H1 (cell line): ENCODE results near the gene HOXA13. TPM values are rescaled to one million over a fixed set of nuclear protein-coding genes. Genes with fewer than 3 reads are reported as not detected.
A peak's percentile ranks its signal among the peaks of the same experiment; 100 is the strongest.

Experiments
- CTCF ChIA-PET: fragments of 300-600 bp; sonication (Branson Sonifier 250); formaldehyde crosslinking; loops from one replicate; lab custom pipeline; 2021; ENCODE audit not compliant: partially characterized antibody; lab: Charles Lee
- POLR2A ChIA-PET: fragments of 300-600 bp; sonication (Branson Sonifier 250); formaldehyde crosslinking; loops from one replicate; lab custom pipeline; 2021; ENCODE audit warnings: inconsistent platforms; ENCODE audit not compliant: partially characterized antibody; lab: Charles Lee
- DNase-seq, 2 experiments: peaks; one replicate each; pipeline versions ENCODE4 v3.0.0 to v3.0.0-alpha.2; 2010 to 2022; ENCODE audit warnings: low spot score in 2 of 2, low read depth in 1 of 2, mixed read lengths in 1 of 2
- FAIRE-seq: peaks from 2 replicates; lab custom pipeline; 2011; peaks lifted over from hg19 to GRCh38; lab: Jason Lieb, UNC
- H2AFZ ChIP-seq: 2 replicates; pipeline ENCODE4 v1.8.1; 2012; ENCODE audit warnings: low read length, inconsistent platforms
- H2AK5ac ChIP-seq: 2 replicates; pipeline ENCODE4 v1.6.1; 2013; ENCODE audit warnings: low read depth, low read length
- H2BK120ac ChIP-seq: replicated peaks from 2 replicates; pipeline ENCODE3; 2013; ENCODE audit warnings: low read depth, low read length, inconsistent platforms
- H2BK12ac ChIP-seq: 2 replicates; pipeline ENCODE4 v1.6.1; 2013; ENCODE audit warnings: low read depth, low read length
- H2BK15ac ChIP-seq: 2 replicates; pipeline ENCODE4 v1.6.1; 2013; ENCODE audit warnings: low read length
- H2BK20ac ChIP-seq: 2 replicates; pipeline ENCODE4 v1.6.1; 2013; ENCODE audit warnings: low read length
- H2BK5ac ChIP-seq: 2 replicates; pipeline ENCODE4 v1.6.1; 2013; ENCODE audit warnings: low read depth, low read length
- H3K14ac ChIP-seq: 2 replicates; pipeline ENCODE4 v1.6.1; 2013; ENCODE audit warnings: inconsistent platforms; ENCODE audit not compliant: insufficient read length
- H3K18ac ChIP-seq: 2 replicates; pipeline ENCODE4 v1.6.1; 2013; ENCODE audit warnings: low read length; ENCODE audit errors: extremely low read depth
- H3K23ac ChIP-seq: 2 replicates; pipeline ENCODE4 v1.6.1; 2013; ENCODE audit warnings: inconsistent platforms; ENCODE audit not compliant: insufficient read length
- H3K23me2 ChIP-seq: 2 replicates; pipeline ENCODE4 v1.6.1; 2013; ENCODE audit warnings: low read depth, low read length
- H3K27ac ChIP-seq: 2 replicates; pipeline ENCODE4 v1.6.1; 2011; ENCODE audit warnings: low read depth, low read length, inconsistent platforms
- H3K27me3 ChIP-seq, 4 experiments: replicated peaks in 1 of 4; 1 replicate in 1 of 4; 2 replicates in 3 of 4; pipeline versions ENCODE4 v1.6.1 to v1.8.1; 2011 to 2013; ENCODE audit warnings: low read length in 3 of 4, mild to moderate bottlenecking in 3 of 4, inconsistent platforms in 2 of 4, mixed read lengths in 2 of 4, moderate library complexity in 1 of 4; ENCODE audit not compliant: control insufficient read depth in 3 of 4, insufficient read depth in 3 of 4; ENCODE audit errors: extremely low read depth in 1 of 4
- H3K36me3 ChIP-seq, 4 experiments: 2 replicates each; pipeline versions ENCODE4 v1.6.1 to v1.8.1; 2011 to 2013; ENCODE audit warnings: mild to moderate bottlenecking in 4 of 4, low read length in 3 of 4, moderate library complexity in 2 of 4, control low read depth in 1 of 4, inconsistent platforms in 1 of 4; ENCODE audit not compliant: insufficient read depth in 4 of 4, control insufficient read depth in 2 of 4
- H3K4ac ChIP-seq: replicated peaks from 2 replicates; pipeline ENCODE3; 2013; ENCODE audit warnings: low read length, low read depth, mixed read lengths, inconsistent platforms; ENCODE audit not compliant: insufficient read length
- H3K4me1 ChIP-seq, 4 experiments: replicated peaks in 1 of 4; 1 replicate in 1 of 4; 2 replicates in 3 of 4; pipeline versions ENCODE4 v1.6.1 to v1.8.1; 2011 to 2013; ENCODE audit warnings: low read length in 3 of 4, inconsistent platforms in 2 of 4, mixed read lengths in 1 of 4; ENCODE audit not compliant: insufficient read depth in 4 of 4, control insufficient read depth in 3 of 4
- H3K4me2 ChIP-seq, 2 experiments: 2 replicates each; pipeline versions ENCODE4 v1.6.1 to v1.8.1; 2011 to 2013; ENCODE audit warnings: low read depth in 2 of 2, low read length in 2 of 2, control low read depth in 1 of 2, inconsistent platforms in 1 of 2, mild to moderate bottlenecking in 1 of 2; ENCODE audit not compliant: insufficient read depth in 1 of 2
- H3K4me3 ChIP-seq, 4 experiments: fragments of 200-600, 300-600 bp in 1 of 4; sonication (generic), shearing (Covaris generic), sonication (Bioruptor Twin) in 1 of 4; 2 replicates each; pipeline versions ENCODE4 v1.5.1 to v1.8.1; 2011 to 2016; ENCODE audit warnings: low read length in 4 of 4, low read depth in 3 of 4, control low read depth in 2 of 4, inconsistent platforms in 2 of 4, mild to moderate bottlenecking in 2 of 4, mixed read lengths in 1 of 4, moderate library complexity in 1 of 4; ENCODE audit not compliant: insufficient read depth in 2 of 4; ENCODE audit errors: extremely low read depth in 1 of 4
- H3K56ac ChIP-seq: replicated peaks from 2 replicates; pipeline ENCODE3; 2013; ENCODE audit warnings: low read depth, mild to moderate bottlenecking, mixed read lengths, low read length, inconsistent platforms; ENCODE audit not compliant: insufficient read length
- H3K79me1 ChIP-seq: 2 replicates; pipeline ENCODE4 v1.6.1; 2013; ENCODE audit warnings: low read depth, low read length, control low read depth
- H3K79me2 ChIP-seq, 2 experiments: 2 replicates each; pipeline versions ENCODE4 v1.6.1 to v1.8.1; 2012 to 2013; ENCODE audit warnings: low read length in 2 of 2, mild to moderate bottlenecking in 2 of 2, inconsistent platforms in 1 of 2; ENCODE audit not compliant: insufficient read depth in 2 of 2, control insufficient read depth in 1 of 2
- H3K9ac ChIP-seq, 4 experiments: replicated peaks in 1 of 4; 1 replicate in 1 of 4; 2 replicates in 3 of 4; pipeline versions ENCODE4 v1.6.1 to v1.8.1; 2011 to 2013; ENCODE audit warnings: low read depth in 3 of 4, low read length in 3 of 4, control low read depth in 2 of 4, mild to moderate bottlenecking in 2 of 4, moderate library complexity in 2 of 4, inconsistent platforms in 1 of 4; ENCODE audit errors: extremely low read depth in 1 of 4
- H3K9me3 ChIP-seq, 2 experiments: 2 replicates each; pipeline versions ENCODE4 v1.6.1 to v1.8.1; 2012 to 2013; ENCODE audit warnings: mild to moderate bottlenecking in 2 of 2, moderate library complexity in 2 of 2, control low read depth in 1 of 2, inconsistent platforms in 1 of 2, low read depth in 1 of 2, low read length in 1 of 2, mixed read lengths in 1 of 2; ENCODE audit not compliant: insufficient read depth in 2 of 2
- H4K20me1 ChIP-seq, 2 experiments: replicated peaks in 1 of 2; 2 replicates each; pipeline versions ENCODE3 to v1.8.1; 2011 to 2013; ENCODE audit warnings: inconsistent platforms in 2 of 2, low read length in 2 of 2, mild to moderate bottlenecking in 1 of 2; ENCODE audit not compliant: insufficient read depth in 2 of 2, control insufficient read depth in 1 of 2
- H4K5ac ChIP-seq: 2 replicates; pipeline ENCODE4 v1.6.1; 2013; ENCODE audit warnings: low read length, low read depth, mixed read lengths, inconsistent platforms; ENCODE audit not compliant: insufficient read length
- H4K8ac ChIP-seq: 2 replicates; pipeline ENCODE4 v1.8.0; 2013; ENCODE audit warnings: mild to moderate bottlenecking, moderate library complexity, low read length, inconsistent platforms; ENCODE audit not compliant: insufficient read depth; ENCODE audit errors: extremely low read depth
- H4K91ac ChIP-seq: replicated peaks from 2 replicates; pipeline ENCODE3; 2013; ENCODE audit warnings: low read length, mixed read lengths, inconsistent platforms; ENCODE audit not compliant: insufficient read length
- EZH2 ChIP-seq: fragments of 200-600 bp; sonication (generic); IDR thresholded peaks from 2 replicates; pipeline ENCODE4 v1.7.1; 2012; ENCODE audit warnings: low read depth, mild to moderate bottlenecking, moderate library complexity, low read length, inconsistent platforms; ENCODE audit not compliant: severe bottlenecking
- HDAC6 ChIP-seq: IDR thresholded peaks from one replicate; pipeline ENCODE4 v1.7.1; 2012; ENCODE audit warnings: low read depth, mild to moderate bottlenecking, inconsistent platforms, low read length, moderate library complexity
- RNF2 ChIP-seq: fragments of 200-900, 300-1000 bp; sonication (generic); IDR thresholded peaks from 2 replicates; pipeline ENCODE4 v1.7.1; 2016; ENCODE audit warnings: borderline replicate concordance, low read depth, mild to moderate bottlenecking, antibody characterized with exemption, low read length; ENCODE audit not compliant: poor library complexity, severe bottlenecking; ENCODE audit errors: missing control alignments
- SUZ12 ChIP-seq: fragments of 200-600 bp; sonication (generic); IDR thresholded peaks from 2 replicates; pipeline ENCODE4 v1.6.1; 2012; ENCODE audit warnings: mild to moderate bottlenecking, inconsistent platforms, low read length, moderate library complexity, mixed read lengths
- WGBS, 2 experiments: shearing (Covaris generic) in 1 of 2; methylation state at CpG; one replicate each; pipeline versions ENCODE4 v1.1.6 to v1.1.7; 2013 to 2015; ENCODE audit warnings: low lambda C conversion rate in 2 of 2, mixed read lengths in 2 of 2, inconsistent platforms in 1 of 2, low coverage in 1 of 2, missing lambda C conversion rate in 1 of 2; ENCODE audit not compliant: insufficient replicate concordance in 2 of 2, insufficient coverage in 1 of 2, insufficient read length in 1 of 2; ENCODE audit errors: extremely low coverage in 1 of 2, missing lambda C conversion rate in 1 of 2; 5-methylcytosine and 5-hydroxymethylcytosine counted together
- polyA plus RNA-seq, 7 experiments: library from polyadenylated mRNA; depleted of rRNA in 3 of 7; stranded (reverse) in 5 of 7; unstranded in 2 of 7; fragments of >200 nt in 5 of 7; fragments of 200-250 nt in 2 of 7; gene quantifications; 1 replicate in 5 of 7; 2 replicates in 1 of 7; 4 replicates in 1 of 7; pipeline versions ENCODE4 v1.2.1 to v1.2.3, GENCODE V29; 2011 to 2013; ENCODE audit warnings: missing spikeins in 2 of 7, mixed read lengths in 2 of 7
- total RNA-seq: library from RNA; stranded (reverse); fragmentation: NEBNext Ultra II Directional; extraction: Animal tissue kit (Norgen Biotek cat#: 25700); gene quantifications from 2 replicates; pipeline ENCODE4 v1.2.1, GENCODE V29; 2021

Gene HOXA13
- total and polyA plus RNA-seq, 2 of the 8 experiments (the other 6 are each of a cell fraction or from before 2014, with no cell fraction given), result not detected

- DNase-seq, result peak in 1 of 2 experiments; percentile 43
- Histone ChIP-seq H2BK20ac (no peak overlapping the region), H3K36me3 (peaks cover 0 to 8% (median 0%) of the 10 kb centered on the region in 4 experiments; a peak in 1 of 8 replicates), H2BK12ac (no peak overlapping the region), H3K18ac (no peak overlapping the region), H3K79me1 (no peaks in the 10 kb centered on the region), H2BK15ac (no peak overlapping the region), H3K23me2 (no peaks in the 10 kb centered on the region; the same call in 1 of the 2 replicates), H2BK5ac (no peak overlapping the region), H3K4me3 (peak overlapping the region in 1 of 4 experiments; percentile 8; a peak in 1 of 8 replicates), H3K4ac (no peak overlapping the region), H3K27ac (no peak overlapping the region), H3K56ac (no peak overlapping the region), H2AFZ (no peak overlapping the region), H3K23ac (no peak overlapping the region), H3K14ac (no peak overlapping the region), H4K91ac (no peak overlapping the region), H3K4me1 (peaks cover 0 to 7% (median 4%) of the 10 kb centered on the region in 4 experiments; a peak in 5 of 7 replicates), H3K9ac (no peak overlapping the region), H4K8ac (no peak overlapping the region), H2AK5ac (no peak overlapping the region), H3K4me2 (peak overlapping the region in 1 of 2 experiments; percentile 18; a peak in 1 of 4 replicates), H4K5ac (no peak overlapping the region), H2BK120ac (no peak overlapping the region), H3K9me3 (no peaks in the 10 kb centered on the region), H3K79me2 (no peaks in the 10 kb centered on the region), H3K27me3 (peaks cover 99 to 100% (median 100%) of the 10 kb centered on the region in 4 experiments), H4K20me1 (peaks cover 42 to 54% of the 10 kb centered on the region in 2 experiments)
- TF ChIP-seq SUZ12, result peak; percentile 79
- TF ChIP-seq RNF2, result peak; percentile 69
- TF ChIP-seq HDAC6, result no peak
- peak; percentile 71 for TF ChIP-seq EZH2
- WGBS, 2 experiments, result 16% methylated on average over 14 of the region's 14 CpGs; no CpG with 5 or more reads in 1 of the 2 experiments
- CTCF ChIA-PET, result interaction anchor here (0.6 to 2.7 kb wide), 31 partner anchors 8 to 1282 kb away, joined by 3 to 26 read pairs (median 4); partner anchors contain the start of genes HOXA13, HOXA3, HOXA5 and HOXA7
- FAIRE-seq, result no peak
- POLR2A ChIA-PET, result interaction anchor here (0.6 kb wide), 1 partner anchor 485 kb away, joined by 3 read pairs; no protein-coding TSS in a partner anchor
These were observed 20.9 kb downstream of the HOXA13 start for GRCh38 chr7:27179030-27179429.
